Anterior cingulate cortex (tissue), 58 donors: ENCODE results near the gene TNNT3.
"Not testable (repeated sequence)": the region's sequence is repeated elsewhere in the genome, so short reads cannot be mapped to it uniquely, and the experiment has no call there.

Experiments
- DNase-seq, 58 donors: peaks; one replicate each; lab custom pipeline; 2025; lab: John Stamatoyannopoulos, UW

TNNT3 gene

GRCh38 chr11:1919391-1920127 lies at the start of gene TNNT3:
Gene TNNT3, plus strand, starts transcription at chr11:1919703. Its CDS starts 3,172 bp downstream, at chr11:1922875.
- DNase-seq: no peak

- DNase-seq: no peak
Observed at GRCh38 chr11:1870326-1870696, 49.2 kb upstream of the TNNT3 start.

- DNase-seq: peak in 22 of 58 donors; percentile 13 to 61 (median 36)
Observed at GRCh38 chr11:1870721-1871466, 48.6 kb upstream of the TNNT3 start.

GRCh38 chr11:1871531-1871930 lies 48.0 kb upstream of the TNNT3 start:
- DNase-seq: no peak

- no peak for DNase-seq
Observed at GRCh38 chr11:1872267-1872985, 47.1 kb upstream of the TNNT3 start.

- DNase-seq: no peak
Observed at GRCh38 chr11:1873048-1873812, 46.3 kb upstream of the TNNT3 start.

- DNase-seq: not testable (repeated sequence)
Observed at GRCh38 chr11:1873813-1874150, 45.7 kb upstream of the TNNT3 start.

- DNase-seq: not testable (repeated sequence)
Observed at GRCh38 chr11:1874441-1875092, 44.9 kb upstream of the TNNT3 start.

GRCh38 chr11:1875093-1875850 lies 44.2 kb upstream of the TNNT3 start:
- no peak for DNase-seq

GRCh38 chr11:1875851-1876301 lies 43.6 kb upstream of the TNNT3 start:
- DNase-seq: not testable (repeated sequence)

GRCh38 chr11:1876361-1877063 lies 43.0 kb upstream of the TNNT3 start:
- DNase-seq: no peak

GRCh38 chr11:1877211-1878136 lies 42.0 kb upstream of the TNNT3 start:
- no peak for DNase-seq

- DNase-seq: no peak
Observed at GRCh38 chr11:1878137-1879031, 41.1 kb upstream of the TNNT3 start.

GRCh38 chr11:1879342-1879940 lies 40.1 kb upstream of the TNNT3 start:
- DNase-seq: no peak

GRCh38 chr11:1879941-1880720 lies 39.4 kb upstream of the TNNT3 start:
- no peak for DNase-seq
